CD4-positive, alpha-beta T cell treated with Interleukin-6 for 4 hours (primary cell): ENCODE measurements around the gene PCED1B.
"Not testable (repeated sequence)": the region's sequence is repeated elsewhere in the genome, so short reads cannot be mapped to it uniquely, and the experiment has no call there.

Experiments used
- DNase-seq: peaks from one replicate; pipeline ENCODE4 v3.0.0-alpha.2; 2020; ENCODE audit warnings: mixed read lengths

PCED1B gene

GRCh38 chr12:47178014-47178413 is 98.6 kb downstream of the PCED1B start:
- DNase-seq: no peak

- not testable (repeated sequence) for DNase-seq
Observed at GRCh38 chr12:47182164-47182938, 102.9 kb downstream of the PCED1B start.

GRCh38 chr12:47184229-47184628 is 104.8 kb downstream of the PCED1B start:
- no peak for DNase-seq

GRCh38 chr12:47184813-47185212 is 105.4 kb downstream of the PCED1B start:
- no peak for DNase-seq

- no peak for DNase-seq
Observed at GRCh38 chr12:47186246-47186645, 106.8 kb downstream of the PCED1B start.

- no peak for DNase-seq
Observed at GRCh38 chr12:47188576-47189441, 109.4 kb downstream of the PCED1B start.

GRCh38 chr12:47189728-47190127 is 110.3 kb downstream of the PCED1B start:
- DNase-seq: no peak

GRCh38 chr12:47190271-47190750 is 110.9 kb downstream of the PCED1B start:
- peak; percentile 45 for DNase-seq

- no peak for DNase-seq
Observed at GRCh38 chr12:47190905-47191304, 111.5 kb downstream of the PCED1B start.

- DNase-seq: no peak
Observed at GRCh38 chr12:47192051-47192450, 112.6 kb downstream of the PCED1B start.

GRCh38 chr12:47193066-47193465 is 113.6 kb downstream of the PCED1B start:
- DNase-seq: peak; percentile 40

GRCh38 chr12:47194501-47194900 is 115.1 kb downstream of the PCED1B start:
- DNase-seq: no peak

- no peak for DNase-seq
Observed at GRCh38 chr12:47200446-47200845, 121.0 kb downstream of the PCED1B start.

- DNase-seq: not testable (repeated sequence)
Observed at GRCh38 chr12:47201190-47201589, 121.8 kb downstream of the PCED1B start.

GRCh38 chr12:47202176-47202575 is 122.8 kb downstream of the PCED1B start:
- DNase-seq: no peak

GRCh38 chr12:47205532-47206449 is 126.4 kb downstream of the PCED1B start:
- peak; percentile 61 for DNase-seq

GRCh38 chr12:47206450-47207339 is 127.3 kb downstream of the PCED1B start:
- DNase-seq: no peak

GRCh38 chr12:47207340-47207717 is 127.9 kb downstream of the PCED1B start:
- DNase-seq: peak; percentile 56

- peak; percentile 29 for DNase-seq
Observed at GRCh38 chr12:47207829-47208248, 128.4 kb downstream of the PCED1B start.

GRCh38 chr12:47209014-47209413 is 129.6 kb downstream of the PCED1B start:
- no peak for DNase-seq

GRCh38 chr12:47210776-47211175 is 131.4 kb downstream of the PCED1B start:
- DNase-seq: no peak

- no peak for DNase-seq
Observed at GRCh38 chr12:47212701-47213039, 133.2 kb downstream of the PCED1B start.
